ENCODE data around the gene ABCA10.
"Not testable (repeated sequence)": the region's sequence is repeated elsewhere in the genome, so short reads cannot be mapped to it uniquely, and the experiment has no call there.

Gene ABCA10

GRCh38 chr17:69173118-69173517, 55.5 kb downstream of the ABCA10 start:
- H3K9ac ChIP-seq (ENCODE audit: low read length in 5 of 5) = no peak overlapping the region
- peaks cover 0 to 17% (median 8%) of the 10 kb centered on the region in 5 donors for H3K4me1 ChIP-seq (ENCODE audit: control insufficient read depth in 5 of 5, insufficient read depth in 5 of 5, low read length in 5 of 5)
- H3K27me3 ChIP-seq (ENCODE audit: control insufficient read depth in 5 of 5, insufficient read depth in 4 of 5, low read length in 5 of 5) = no peaks in the 10 kb centered on the region
- H3K4me3 ChIP-seq (ENCODE audit: low read depth in 1 of 5, low read length in 5 of 5) = no peak overlapping the region
- no peaks in the 10 kb centered on the region for H3K9me3 ChIP-seq (ENCODE audit: control insufficient read depth in 5 of 5, low read length in 5 of 5)
- no peak overlapping the region for H3K27ac ChIP-seq (ENCODE audit: low read depth, low read length)
- peaks cover 0 to 42% (median 8%) of the 10 kb centered on the region in 5 donors for H3K36me3 ChIP-seq (ENCODE audit: control insufficient read depth in 5 of 5, insufficient read depth in 5 of 5, low read length in 5 of 5)

- Histone ChIP-seq H3K27ac (ENCODE audit: low read depth, low read length) (no peak overlapping the region), H3K9me3 (ENCODE audit: control insufficient read depth in 5 of 5, low read length in 5 of 5) (no peaks in the 10 kb centered on the region), H3K36me3 (ENCODE audit: control insufficient read depth in 5 of 5, insufficient read depth in 5 of 5, low read length in 5 of 5) (peaks cover 0 to 43% (median 8%) of the 10 kb centered on the region in 5 donors), H3K9ac (ENCODE audit: low read length in 5 of 5) (no peak overlapping the region), H3K4me1 (ENCODE audit: control insufficient read depth in 5 of 5, insufficient read depth in 5 of 5, low read length in 5 of 5) (peaks cover 0 to 5% (median 0%) of the 10 kb centered on the region in 5 donors), H3K27me3 (ENCODE audit: control insufficient read depth in 5 of 5, insufficient read depth in 4 of 5, low read length in 5 of 5) (no peaks in the 10 kb centered on the region), H3K4me3 (ENCODE audit: low read depth in 1 of 5, low read length in 5 of 5) (no peak overlapping the region)
Measured at GRCh38 chr17:69170377-69170776, 58.2 kb downstream of the ABCA10 start.

GRCh38 chr17:69168642-69169041, 60.0 kb downstream of the ABCA10 start:
- not testable (repeated sequence) for H3K4me3 ChIP-seq (ENCODE audit: low read depth in 1 of 5, low read length in 5 of 5); H3K9me3 ChIP-seq (ENCODE audit: control insufficient read depth in 5 of 5, low read length in 5 of 5); H3K27me3 ChIP-seq (ENCODE audit: control insufficient read depth in 5 of 5, insufficient read depth in 4 of 5, low read length in 5 of 5); H3K27ac ChIP-seq (ENCODE audit: low read depth, low read length); H3K9ac ChIP-seq (ENCODE audit: low read length in 5 of 5); H3K4me1 ChIP-seq (ENCODE audit: control insufficient read depth in 5 of 5, insufficient read depth in 5 of 5, low read length in 5 of 5)
- peaks cover 0 to 26% (median 5%) of the 10 kb centered on the region in 5 donors for H3K36me3 ChIP-seq (ENCODE audit: control insufficient read depth in 5 of 5, insufficient read depth in 5 of 5, low read length in 5 of 5)

GRCh38 chr17:69166957-69167356, 61.7 kb downstream of the ABCA10 start:
- Histone ChIP-seq H3K36me3 (ENCODE audit: control insufficient read depth in 5 of 5, insufficient read depth in 5 of 5, low read length in 5 of 5) (peaks cover 0 to 28% (median 7%) of the 10 kb centered on the region in 5 donors), H3K4me1 (ENCODE audit: control insufficient read depth in 5 of 5, insufficient read depth in 5 of 5, low read length in 5 of 5) (peaks cover 0 to 5% (median 0%) of the 10 kb centered on the region in 5 donors), H3K9ac (ENCODE audit: low read length in 5 of 5) (no peak overlapping the region), H3K27me3 (ENCODE audit: control insufficient read depth in 5 of 5, insufficient read depth in 4 of 5, low read length in 5 of 5) (no peaks in the 10 kb centered on the region), H3K27ac (ENCODE audit: low read depth, low read length) (no peak overlapping the region), H3K4me3 (ENCODE audit: low read depth in 1 of 5, low read length in 5 of 5) (no peak overlapping the region), H3K9me3 (ENCODE audit: control insufficient read depth in 5 of 5, low read length in 5 of 5) (no peaks in the 10 kb centered on the region)

- Histone ChIP-seq H3K27me3 (ENCODE audit: control insufficient read depth in 5 of 5, insufficient read depth in 4 of 5, low read length in 5 of 5) (no peaks in the 10 kb centered on the region), H3K4me3 (ENCODE audit: low read depth in 1 of 5, low read length in 5 of 5) (no peak overlapping the region), H3K9me3 (ENCODE audit: control insufficient read depth in 5 of 5, low read length in 5 of 5) (no peaks in the 10 kb centered on the region), H3K9ac (ENCODE audit: low read length in 5 of 5) (no peak overlapping the region), H3K36me3 (ENCODE audit: control insufficient read depth in 5 of 5, insufficient read depth in 5 of 5, low read length in 5 of 5) (peaks cover 0 to 22% (median 7%) of the 10 kb centered on the region in 5 donors), H3K4me1 (ENCODE audit: control insufficient read depth in 5 of 5, insufficient read depth in 5 of 5, low read length in 5 of 5) (no peaks in the 10 kb centered on the region), H3K27ac (ENCODE audit: low read depth, low read length) (no peak overlapping the region)
Measured at GRCh38 chr17:69164206-69164605, 64.4 kb downstream of the ABCA10 start.

- no peaks in the 10 kb centered on the region for H3K27me3 ChIP-seq (ENCODE audit: control insufficient read depth in 5 of 5, insufficient read depth in 4 of 5, low read length in 5 of 5)
- H3K36me3 ChIP-seq (ENCODE audit: control insufficient read depth in 5 of 5, insufficient read depth in 5 of 5, low read length in 5 of 5) = peaks cover 0 to 23% (median 8%) of the 10 kb centered on the region in 5 donors
- no peaks in the 10 kb centered on the region for H3K9me3 ChIP-seq (ENCODE audit: control insufficient read depth in 5 of 5, low read length in 5 of 5)
- no peak overlapping the region for H3K27ac ChIP-seq (ENCODE audit: low read depth, low read length)
- no peak overlapping the region for H3K9ac ChIP-seq (ENCODE audit: low read length in 5 of 5)
- H3K4me3 ChIP-seq (ENCODE audit: low read depth in 1 of 5, low read length in 5 of 5) = no peak overlapping the region
- H3K4me1 ChIP-seq (ENCODE audit: control insufficient read depth in 5 of 5, insufficient read depth in 5 of 5, low read length in 5 of 5) = no peaks in the 10 kb centered on the region
Measured at GRCh38 chr17:69159418-69159817, 69.2 kb downstream of the ABCA10 start.

- Histone ChIP-seq H3K27me3 (ENCODE audit: control insufficient read depth in 5 of 5, insufficient read depth in 4 of 5, low read length in 5 of 5) (no peaks in the 10 kb centered on the region), H3K4me3 (ENCODE audit: low read depth in 1 of 5, low read length in 5 of 5) (no peak overlapping the region), H3K4me1 (ENCODE audit: control insufficient read depth in 5 of 5, insufficient read depth in 5 of 5, low read length in 5 of 5) (peaks cover 0 to 5% (median 0%) of the 10 kb centered on the region in 5 donors), H3K9ac (ENCODE audit: low read length in 5 of 5) (no peak overlapping the region), H3K36me3 (ENCODE audit: control insufficient read depth in 5 of 5, insufficient read depth in 5 of 5, low read length in 5 of 5) (peaks cover 4 to 29% (median 26%) of the 10 kb centered on the region in 5 donors), H3K27ac (ENCODE audit: low read depth, low read length) (no peak overlapping the region), H3K9me3 (ENCODE audit: control insufficient read depth in 5 of 5, low read length in 5 of 5) (no peaks in the 10 kb centered on the region)
Measured at GRCh38 chr17:69154267-69154666, 74.4 kb downstream of the ABCA10 start.

GRCh38 chr17:69150333-69150732, 78.3 kb downstream of the ABCA10 start:
- no peaks in the 10 kb centered on the region for H3K27me3 ChIP-seq (ENCODE audit: control insufficient read depth in 5 of 5, insufficient read depth in 4 of 5, low read length in 5 of 5)
- H3K9me3 ChIP-seq (ENCODE audit: control insufficient read depth in 5 of 5, low read length in 5 of 5) = no peaks in the 10 kb centered on the region
- H3K4me3 ChIP-seq (ENCODE audit: low read depth in 1 of 5, low read length in 5 of 5) = no peak overlapping the region
- H3K27ac ChIP-seq (ENCODE audit: low read depth, low read length) = no peak overlapping the region
- H3K9ac ChIP-seq (ENCODE audit: low read length in 5 of 5) = no peak overlapping the region
- H3K4me1 ChIP-seq (ENCODE audit: control insufficient read depth in 5 of 5, insufficient read depth in 5 of 5, low read length in 5 of 5) = peaks cover 2 to 15% (median 8%) of the 10 kb centered on the region in 5 donors
- H3K36me3 ChIP-seq (ENCODE audit: control insufficient read depth in 5 of 5, insufficient read depth in 5 of 5, low read length in 5 of 5) = peaks cover 9 to 38% (median 28%) of the 10 kb centered on the region in 5 donors

- no peak overlapping the region for H3K9ac ChIP-seq (ENCODE audit: low read length in 5 of 5)
- no peak overlapping the region for H3K4me3 ChIP-seq (ENCODE audit: low read depth in 1 of 5, low read length in 5 of 5)
- H3K9me3 ChIP-seq (ENCODE audit: control insufficient read depth in 5 of 5, low read length in 5 of 5) = no peaks in the 10 kb centered on the region
- H3K27ac ChIP-seq (ENCODE audit: low read depth, low read length) = no peak overlapping the region
- no peaks in the 10 kb centered on the region for H3K27me3 ChIP-seq (ENCODE audit: control insufficient read depth in 5 of 5, insufficient read depth in 4 of 5, low read length in 5 of 5)
- H3K4me1 ChIP-seq (ENCODE audit: control insufficient read depth in 5 of 5, insufficient read depth in 5 of 5, low read length in 5 of 5) = peaks cover 2 to 40% (median 26%) of the 10 kb centered on the region in 5 donors
- peaks cover 7 to 22% (median 16%) of the 10 kb centered on the region in 5 donors for H3K36me3 ChIP-seq (ENCODE audit: control insufficient read depth in 5 of 5, insufficient read depth in 5 of 5, low read length in 5 of 5)
Measured at GRCh38 chr17:69147460-69147859, 81.2 kb downstream of the ABCA10 start.

GRCh38 chr17:69144331-69145255, 84.0 kb downstream of the ABCA10 start:
- H3K9me3 ChIP-seq (ENCODE audit: control insufficient read depth in 5 of 5, low read length in 5 of 5) = no peaks in the 10 kb centered on the region
- H3K27ac ChIP-seq (ENCODE audit: low read depth, low read length) = peak overlapping the region; percentile 50
- peaks cover 4 to 45% (median 37%) of the 10 kb centered on the region in 5 donors for H3K4me1 ChIP-seq (ENCODE audit: control insufficient read depth in 5 of 5, insufficient read depth in 5 of 5, low read length in 5 of 5)
- H3K9ac ChIP-seq (ENCODE audit: low read length in 5 of 5) = no peak overlapping the region
- H3K36me3 ChIP-seq (ENCODE audit: control insufficient read depth in 5 of 5, insufficient read depth in 5 of 5, low read length in 5 of 5) = peaks cover 7 to 13% (median 9%) of the 10 kb centered on the region in 5 donors
- H3K27me3 ChIP-seq (ENCODE audit: control insufficient read depth in 5 of 5, insufficient read depth in 4 of 5, low read length in 5 of 5) = no peaks in the 10 kb centered on the region
- H3K4me3 ChIP-seq (ENCODE audit: low read depth in 1 of 5, low read length in 5 of 5) = peak overlapping the region in 1 of 5 donors; percentile 2

Measured in subcutaneous abdominal adipose tissue (tissue), 5 donors.